ENCODE results near the gene GPR157.

DNA sequence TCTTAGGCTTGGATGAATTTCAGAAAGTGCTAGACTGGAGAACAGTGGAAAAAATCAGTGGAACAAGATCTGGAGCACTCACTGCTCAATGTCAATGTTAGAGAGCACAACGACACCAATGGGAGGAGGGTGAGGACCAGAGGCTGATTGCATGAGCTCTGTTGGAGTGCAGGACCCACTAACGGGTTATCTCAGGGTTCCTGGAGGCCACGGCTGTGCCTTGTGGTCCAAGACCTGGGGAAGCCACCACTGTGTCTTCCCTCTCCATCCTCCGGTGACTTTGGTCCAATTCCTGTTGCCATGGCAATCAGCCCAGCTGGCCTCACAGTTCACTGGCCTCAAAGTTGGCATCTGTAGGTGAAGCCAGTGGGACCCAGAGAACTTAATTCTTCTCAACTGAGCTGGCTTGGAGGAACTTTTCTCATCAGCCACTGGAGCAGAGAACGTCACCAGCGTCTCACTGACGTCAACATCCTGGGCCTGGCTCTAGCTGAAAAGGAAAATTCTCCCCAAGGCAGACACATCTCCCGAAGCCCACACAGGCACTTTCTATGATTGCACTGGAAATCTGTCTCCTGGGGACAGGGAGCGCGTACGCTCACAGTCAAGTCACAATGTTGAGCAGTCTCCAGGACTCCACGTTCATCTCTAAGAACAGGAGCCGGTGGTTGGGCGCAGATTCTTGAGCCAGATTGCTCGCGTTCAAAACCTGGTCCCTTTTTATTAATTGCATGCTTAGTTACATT is 21.9 kb upstream of the GPR157 start:
- no peak for TF ChIP-seq CTCF (IDR thresholded peaks at IDR 0.05; ENCODE audit: borderline replicate concordance, extremely low read depth, low read length, poor library complexity, severe bottlenecking)
- no peak for TF ChIP-seq EZH2 (IDR thresholded peaks at IDR 0.05; ENCODE audit: borderline replicate concordance, low read depth, low read length, severe bottlenecking)

All from DND-41 (cell line).